Measurements from ENCODE around the gene EFL1. TPM values are rescaled to one million over a fixed set of nuclear protein-coding genes. Genes with fewer than 3 reads are reported as not detected.

Gene EFL1
- total RNA-seq, 3 donors from 2014 or later (not counting 1 experiment from before 2014, with no cell fraction given): 17.1 to 29.6 (median 20.6) TPM

DNA sequence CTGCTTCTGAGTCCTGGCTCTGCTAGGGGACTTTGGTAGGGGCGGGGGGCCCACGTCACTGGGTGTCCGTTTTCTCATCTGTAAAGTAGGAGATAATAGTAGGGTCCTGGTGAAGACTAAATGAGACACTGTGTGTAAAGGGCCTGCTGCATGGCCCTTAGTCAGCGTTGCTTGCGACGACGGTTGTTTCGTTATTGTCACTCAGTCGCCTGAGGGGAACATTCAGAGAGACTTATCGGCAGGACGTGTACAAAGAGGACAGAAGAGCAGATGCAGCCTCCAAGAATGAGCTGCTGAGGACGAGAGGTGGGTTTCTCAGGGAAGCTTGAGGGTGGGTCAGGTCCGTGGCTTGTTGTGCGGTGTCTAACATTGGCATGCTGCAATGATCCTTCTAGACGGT lies 163.9 kb downstream of the EFL1 start:
- no peak for ATAC-seq
- no peak for DNase-seq
- WGBS (ENCODE audit: insufficient coverage): 91% methylated on average over 15 of the region's 15 CpGs
- H3K9me3 ChIP-seq (ENCODE audit: control insufficient read depth, insufficient read depth, low read length): no peaks in the 10 kb centered on the region
- Mint-ChIP-seq H3K27ac (no peak overlapping the region), H3K9me3 (no peaks in the 10 kb centered on the region), H3K27me3 (ENCODE audit: low read depth in 2 of 2) (peaks cover 0 to 6% of the 10 kb centered on the region in 2 donors), H3K36me3 (no peaks in the 10 kb centered on the region), H3K4me1 (no peaks in the 10 kb centered on the region), H3K4me3 (no peak overlapping the region)
- H3K4me3 ChIP-seq (ENCODE audit: low read length): no peak overlapping the region
- TF ChIP-seq, protein P1, sequence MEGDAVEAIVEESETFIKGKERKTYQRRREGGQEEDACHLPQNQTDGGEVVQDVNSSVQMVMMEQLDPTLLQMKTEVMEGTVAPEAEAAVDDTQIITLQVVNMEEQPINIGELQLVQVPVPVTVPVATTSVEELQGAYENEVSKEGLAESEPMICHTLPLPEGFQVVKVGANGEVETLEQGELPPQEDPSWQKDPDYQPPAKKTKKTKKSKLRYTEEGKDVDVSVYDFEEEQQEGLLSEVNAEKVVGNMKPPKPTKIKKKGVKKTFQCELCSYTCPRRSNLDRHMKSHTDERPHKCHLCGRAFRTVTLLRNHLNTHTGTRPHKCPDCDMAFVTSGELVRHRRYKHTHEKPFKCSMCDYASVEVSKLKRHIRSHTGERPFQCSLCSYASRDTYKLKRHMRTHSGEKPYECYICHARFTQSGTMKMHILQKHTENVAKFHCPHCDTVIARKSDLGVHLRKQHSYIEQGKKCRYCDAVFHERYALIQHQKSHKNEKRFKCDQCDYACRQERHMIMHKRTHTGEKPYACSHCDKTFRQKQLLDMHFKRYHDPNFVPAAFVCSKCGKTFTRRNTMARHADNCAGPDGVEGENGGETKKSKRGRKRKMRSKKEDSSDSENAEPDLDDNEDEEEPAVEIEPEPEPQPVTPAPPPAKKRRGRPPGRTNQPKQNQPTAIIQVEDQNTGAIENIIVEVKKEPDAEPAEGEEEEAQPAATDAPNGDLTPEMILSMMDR (IDR thresholded peaks at IDR 0.05): no peak
- H3K27ac ChIP-seq (ENCODE audit: low read length): no peak overlapping the region
- H3K27me3 ChIP-seq (ENCODE audit: control insufficient read depth, insufficient read depth, low read length): no peaks in the 10 kb centered on the region
- H3K36me3 ChIP-seq (ENCODE audit: control insufficient read depth, insufficient read depth, low read length): no peaks in the 10 kb centered on the region
- H3K4me1 ChIP-seq (ENCODE audit: control insufficient read depth, insufficient read depth, low read length): no peaks in the 10 kb centered on the region
- intact Hi-C loops (cut with micrococcal nuclease): no loop called here

DNA sequence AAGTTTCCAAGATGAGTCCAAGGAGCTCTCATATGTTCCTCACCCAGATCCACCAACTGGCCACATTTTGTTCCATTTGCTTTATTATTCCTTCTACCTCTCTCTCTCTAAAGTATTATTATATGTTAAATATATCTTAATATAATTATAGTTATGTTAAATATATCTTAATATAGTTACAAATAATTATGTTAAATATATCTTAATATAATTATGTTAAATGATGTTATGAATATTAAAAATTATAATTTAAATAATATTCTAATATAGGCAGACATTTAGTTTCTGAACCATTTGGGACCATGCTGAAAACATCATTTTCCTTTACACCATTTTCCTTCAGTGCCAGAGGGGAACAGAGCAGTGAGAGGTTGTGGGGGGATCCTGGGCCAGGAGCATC lies 166.7 kb downstream of the EFL1 start:
- H3K27ac ChIP-seq (ENCODE audit: low read length): no peak overlapping the region
- H3K9me3 ChIP-seq (ENCODE audit: control insufficient read depth, insufficient read depth, low read length): no peaks in the 10 kb centered on the region
- ATAC-seq (no peak), DNase-seq (no peak)
- peaks cover 0 to 4% of the 10 kb centered on the region in 2 donors for H3K27me3 Mint-ChIP-seq (ENCODE audit: low read depth in 2 of 2)
- H3K36me3 Mint-ChIP-seq: no peaks in the 10 kb centered on the region
- TF ChIP-seq, protein P1 (IDR thresholded peaks at IDR 0.05): no peak
- intact Hi-C loops (cut with micrococcal nuclease): no loop called here
- H3K27ac Mint-ChIP-seq: no peak overlapping the region
- no peaks in the 10 kb centered on the region for H3K4me1 Mint-ChIP-seq
- H3K4me1 ChIP-seq (ENCODE audit: control insufficient read depth, insufficient read depth, low read length): no peaks in the 10 kb centered on the region
- H3K4me3 ChIP-seq (ENCODE audit: low read length): no peak overlapping the region
- no peaks in the 10 kb centered on the region for H3K36me3 ChIP-seq (ENCODE audit: control insufficient read depth, insufficient read depth, low read length)
- no peaks in the 10 kb centered on the region for H3K27me3 ChIP-seq (ENCODE audit: control insufficient read depth, insufficient read depth, low read length)
- no peaks in the 10 kb centered on the region for H3K9me3 Mint-ChIP-seq
- H3K4me3 Mint-ChIP-seq: no peak overlapping the region

DNA sequence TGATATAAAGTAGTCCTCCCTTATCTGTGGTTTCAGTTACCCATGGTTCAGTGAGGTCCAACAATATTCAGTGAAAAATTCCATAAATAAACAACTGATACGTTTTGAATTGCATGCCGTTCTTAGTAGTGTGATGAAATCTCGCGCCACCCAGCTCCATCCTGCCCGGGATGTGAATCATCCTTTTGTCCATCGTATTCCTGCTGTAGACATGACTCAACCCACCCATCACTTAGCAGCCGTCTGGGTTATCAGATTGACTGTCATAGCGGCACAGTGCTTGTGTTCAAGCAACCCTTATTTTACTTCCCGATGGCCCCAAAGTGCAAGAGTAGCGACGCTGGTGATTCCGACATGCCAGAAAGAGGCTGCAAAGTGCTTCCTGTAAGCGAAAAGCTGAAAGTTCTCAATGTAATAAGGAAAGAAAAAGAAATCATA lies 168.7 kb downstream of the EFL1 start:
- Histone ChIP-seq H3K27ac (ENCODE audit: low read length) (no peak overlapping the region), H3K9me3 (ENCODE audit: control insufficient read depth, insufficient read depth, low read length) (no peaks in the 10 kb centered on the region), H3K4me1 (ENCODE audit: control insufficient read depth, insufficient read depth, low read length) (no peaks in the 10 kb centered on the region), H3K4me3 (ENCODE audit: low read length) (no peak overlapping the region), H3K36me3 (ENCODE audit: control insufficient read depth, insufficient read depth, low read length) (no peaks in the 10 kb centered on the region), H3K27me3 (ENCODE audit: control insufficient read depth, insufficient read depth, low read length) (no peaks in the 10 kb centered on the region)
- no peaks in the 10 kb centered on the region for H3K9me3 Mint-ChIP-seq
- no peaks in the 10 kb centered on the region for H3K4me1 Mint-ChIP-seq
- TF ChIP-seq, protein P1 (IDR thresholded peaks at IDR 0.05): no peak
- intact Hi-C loops (cut with micrococcal nuclease): no loop called here
- no peaks in the 10 kb centered on the region for H3K36me3 Mint-ChIP-seq
- ATAC-seq (no peak), DNase-seq (no peak)
- no peak overlapping the region for H3K27ac Mint-ChIP-seq
- 98% methylated on average over 13 of the region's 13 CpGs for WGBS (ENCODE audit: insufficient coverage)
- peaks cover 0 to 10% of the 10 kb centered on the region in 2 donors for H3K27me3 Mint-ChIP-seq (ENCODE audit: low read depth in 2 of 2)
- H3K4me3 Mint-ChIP-seq: no peak overlapping the region

DNA sequence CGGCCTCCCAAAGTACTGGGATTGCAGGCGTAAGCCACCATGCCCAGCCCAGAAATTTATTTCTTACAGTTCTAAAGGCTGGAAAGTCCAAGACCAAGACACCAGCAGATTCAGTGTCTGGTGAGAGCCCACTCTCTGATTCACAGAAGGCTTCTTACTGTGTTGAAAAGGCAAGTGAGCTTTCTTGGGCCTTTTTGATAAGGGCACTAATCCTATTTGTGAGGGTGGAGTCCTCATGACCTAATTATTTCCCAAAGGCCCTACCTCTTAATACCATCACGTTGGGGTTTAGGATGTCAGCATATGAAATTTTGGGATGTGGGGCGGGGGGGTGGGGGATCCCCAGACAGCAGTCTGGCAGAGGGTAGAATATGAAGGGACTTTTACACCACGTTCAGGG lies 169.2 kb downstream of the EFL1 start:
- Histone ChIP-seq H3K36me3 (ENCODE audit: control insufficient read depth, insufficient read depth, low read length) (no peaks in the 10 kb centered on the region), H3K9me3 (ENCODE audit: control insufficient read depth, insufficient read depth, low read length) (no peaks in the 10 kb centered on the region), H3K4me1 (ENCODE audit: control insufficient read depth, insufficient read depth, low read length) (no peaks in the 10 kb centered on the region), H3K4me3 (ENCODE audit: low read length) (no peak overlapping the region), H3K27ac (ENCODE audit: low read length) (no peak overlapping the region), H3K27me3 (ENCODE audit: control insufficient read depth, insufficient read depth, low read length) (no peaks in the 10 kb centered on the region)
- Mint-ChIP-seq H3K4me3 (no peak overlapping the region), H3K36me3 (no peaks in the 10 kb centered on the region), H3K9me3 (no peaks in the 10 kb centered on the region), H3K4me1 (no peaks in the 10 kb centered on the region), H3K27me3 (ENCODE audit: low read depth in 2 of 2) (peaks cover 0 to 14% of the 10 kb centered on the region in 2 donors), H3K27ac (no peak overlapping the region)
- DNase-seq (no peak), ATAC-seq (no peak)
- intact Hi-C loops (cut with micrococcal nuclease): no loop called here
- TF ChIP-seq, protein P1 (IDR thresholded peaks at IDR 0.05): no peak
- WGBS (ENCODE audit: insufficient coverage): 92% methylated on average over 4 of the region's 5 CpGs

Measured in natural killer cell (primary cell).